Activated naive CD8-positive, alpha-beta T cell treated with anti-CD3 and anti-CD28 coated beads, Interleukin-2, amount 50 U/mL, for 16 hours (primary cell): ENCODE results near the gene UXS1.

ENCODE experiments used
- DNase-seq: peaks from one replicate; pipeline ENCODE4 v3.0.0-alpha.2; 2020; ENCODE audit warnings: low read depth, low spot score

UXS1 gene

DNA sequence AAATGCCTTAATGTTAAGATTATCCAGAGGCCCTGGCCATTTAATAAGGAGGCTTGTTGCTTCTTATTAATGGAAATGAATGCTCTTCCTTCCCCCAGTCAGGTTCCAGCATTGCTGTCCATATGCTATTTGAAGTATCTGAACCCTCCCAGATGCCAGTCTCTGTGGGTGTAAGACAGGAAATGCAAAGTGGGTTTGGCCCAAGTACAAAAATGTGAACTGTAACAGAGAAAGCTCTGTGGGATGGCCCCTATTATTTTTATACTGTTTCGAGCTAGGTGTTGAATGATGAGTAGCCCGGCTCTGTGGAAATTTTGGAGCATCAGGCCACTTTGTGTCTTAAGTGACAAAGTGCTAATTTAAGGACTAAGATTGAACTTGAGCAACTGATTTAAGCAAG, 141.0 kb downstream of the UXS1 start:
- DNase-seq = no peak

- DNase-seq = no peak
These were observed 149.2 kb downstream of the UXS1 start for GRCh38 chr2:106044859-106045258.

GRCh38 chr2:106044021-106044420, 150.1 kb downstream of the UXS1 start:
- no peak for DNase-seq
